ENCODE data around the gene WFIKKN2. TPM values are rescaled to one million over a fixed set of nuclear protein-coding genes. Genes with fewer than 3 reads are reported as not detected.

The WFIKKN2 gene
- total RNA-seq, 1 donor, result under 0.01 TPM

DNA sequence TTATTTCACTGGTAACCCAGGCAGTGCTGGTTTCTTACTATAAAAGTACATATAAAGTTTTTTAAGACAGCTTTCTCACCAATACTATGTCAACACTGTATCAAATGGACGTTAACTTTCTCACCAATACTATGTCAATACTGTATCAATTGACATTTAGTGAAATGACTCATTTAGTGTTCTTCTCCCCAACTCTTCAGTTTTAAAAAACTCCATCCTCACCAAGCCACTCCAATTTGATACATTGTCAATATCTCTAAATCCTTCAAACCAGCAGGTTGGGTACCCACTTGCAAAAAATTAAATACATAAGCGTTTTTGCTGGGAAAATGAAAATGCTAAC is 25.9 kb downstream of the WFIKKN2 start:
- no peak for DNase-seq (ENCODE audit: low read depth)
- no peak overlapping the region for H3K4me3 ChIP-seq (ENCODE audit: low read depth, low read length)
- TF ChIP-seq CTCF (IDR thresholded peaks at IDR 0.05; ENCODE audit: insufficient read depth, low read depth, low read length), result no peak

DNA sequence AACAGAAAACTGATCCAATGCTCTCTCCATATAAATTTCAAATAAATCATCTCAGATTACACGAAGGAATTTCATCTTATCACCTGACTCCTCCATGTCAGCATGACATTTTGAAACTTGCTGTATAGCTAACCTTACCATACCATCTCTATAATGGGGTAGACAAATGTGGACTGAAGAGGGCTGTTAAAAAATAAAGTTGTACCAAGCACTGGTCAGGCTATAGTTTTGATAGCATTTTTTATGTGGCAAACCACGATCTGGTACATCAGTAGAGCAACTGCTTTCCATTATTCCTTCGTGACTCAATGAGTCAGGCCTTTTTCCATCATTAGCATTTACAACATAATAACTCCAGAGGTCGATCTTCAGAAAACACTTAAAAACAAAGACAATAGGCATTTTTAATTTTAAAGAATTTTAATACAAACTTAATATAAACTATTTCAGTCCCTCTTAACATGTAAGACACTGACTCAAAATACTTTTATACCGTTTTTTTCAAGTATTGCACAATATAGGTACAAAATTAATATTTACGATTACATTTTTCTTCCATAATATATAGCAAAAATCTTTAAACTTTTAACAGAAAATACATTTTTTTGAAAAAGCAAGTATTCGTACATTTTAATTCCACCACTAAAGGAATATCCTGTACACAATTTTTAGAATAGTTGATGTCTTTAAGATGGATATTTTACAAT is 26.6 kb downstream of the WFIKKN2 start:
- H3K4me3 ChIP-seq (ENCODE audit: low read depth, low read length), result no peak overlapping the region
- TF ChIP-seq CTCF (IDR thresholded peaks at IDR 0.05; ENCODE audit: insufficient read depth, low read depth, low read length), result no peak
- DNase-seq (ENCODE audit: low read depth), result no peak

DNA sequence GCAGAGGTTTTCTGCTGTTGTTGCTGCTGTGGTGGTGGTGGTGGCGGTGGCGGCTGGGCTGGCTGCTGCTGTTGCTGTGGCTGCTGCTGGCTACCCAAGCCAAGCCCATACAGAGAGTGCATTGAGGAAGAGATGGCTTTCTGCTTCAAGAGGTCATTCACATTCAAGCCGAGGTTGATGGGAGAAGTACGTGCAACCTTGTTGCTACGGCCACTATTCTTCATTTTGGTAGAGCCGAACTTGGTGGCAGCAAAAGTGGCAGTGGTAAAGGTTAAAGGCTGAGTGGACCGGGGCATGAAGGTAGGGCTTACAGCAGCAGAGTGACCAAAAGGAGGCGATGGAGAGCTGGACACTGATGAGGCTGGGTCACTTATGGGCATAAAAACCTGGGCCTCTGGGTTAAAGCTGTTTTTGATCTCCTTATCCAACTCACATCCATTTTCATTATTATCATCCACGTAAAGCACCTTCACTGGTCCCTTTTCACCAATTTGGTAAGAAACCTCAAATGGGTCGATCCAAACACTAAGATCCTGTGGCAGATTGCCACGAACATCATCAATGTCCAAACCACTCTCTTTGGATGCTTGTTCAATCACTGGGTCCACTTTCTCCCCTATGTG is 27.9 kb downstream of the WFIKKN2 start:
- peak; percentile 66 for TF ChIP-seq CTCF (IDR thresholded peaks at IDR 0.05; ENCODE audit: insufficient read depth, low read depth, low read length)
- H3K4me3 ChIP-seq (ENCODE audit: low read depth, low read length), result peak overlapping the region; percentile 94
- peak; percentile 44 for DNase-seq (ENCODE audit: low read depth)

DNA sequence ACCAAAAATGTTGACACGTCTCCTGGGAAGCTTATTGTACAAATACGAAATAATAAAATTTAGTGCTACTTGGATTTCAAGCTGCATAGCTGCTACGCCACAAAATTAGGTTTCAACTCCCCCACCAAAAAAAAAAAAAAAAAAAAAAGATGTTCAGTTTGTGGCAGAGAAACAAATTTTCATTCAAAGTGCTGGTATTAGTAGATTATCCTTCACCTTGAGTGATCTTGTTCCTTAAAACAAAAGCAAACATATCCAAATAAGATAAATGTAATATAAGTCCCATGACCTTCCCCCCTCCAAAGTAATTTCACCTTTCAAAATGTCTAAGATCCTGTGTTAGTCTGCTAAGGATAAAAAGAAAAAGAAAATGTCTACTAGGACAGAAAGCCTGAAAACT is 28.5 kb downstream of the WFIKKN2 start:
- DNase-seq (ENCODE audit: low read depth), result no peak
- H3K4me3 ChIP-seq (ENCODE audit: low read depth, low read length), result peak overlapping the region; percentile 94
- TF ChIP-seq CTCF (IDR thresholded peaks at IDR 0.05; ENCODE audit: insufficient read depth, low read depth, low read length), result no peak

DNA sequence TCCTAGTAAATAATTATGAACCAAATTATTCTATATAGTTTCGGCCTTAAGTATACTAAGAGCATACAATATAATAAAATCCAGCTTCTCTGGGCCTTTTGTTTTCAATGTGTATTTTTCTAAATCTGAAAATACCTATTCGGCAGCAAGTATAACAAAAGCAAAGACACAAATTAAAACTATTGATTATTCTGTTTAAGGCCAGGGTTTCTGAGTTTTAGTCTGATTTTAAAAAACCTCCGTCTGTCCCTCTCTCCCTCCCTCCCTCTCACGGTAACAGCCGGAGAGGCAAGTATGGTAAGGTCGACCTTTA is 29.3 kb downstream of the WFIKKN2 start:
- no peak for DNase-seq (ENCODE audit: low read depth)
- H3K4me3 ChIP-seq (ENCODE audit: low read depth, low read length), result peak overlapping the region; percentile 94
- no peak for TF ChIP-seq CTCF (IDR thresholded peaks at IDR 0.05; ENCODE audit: insufficient read depth, low read depth, low read length)

DNA sequence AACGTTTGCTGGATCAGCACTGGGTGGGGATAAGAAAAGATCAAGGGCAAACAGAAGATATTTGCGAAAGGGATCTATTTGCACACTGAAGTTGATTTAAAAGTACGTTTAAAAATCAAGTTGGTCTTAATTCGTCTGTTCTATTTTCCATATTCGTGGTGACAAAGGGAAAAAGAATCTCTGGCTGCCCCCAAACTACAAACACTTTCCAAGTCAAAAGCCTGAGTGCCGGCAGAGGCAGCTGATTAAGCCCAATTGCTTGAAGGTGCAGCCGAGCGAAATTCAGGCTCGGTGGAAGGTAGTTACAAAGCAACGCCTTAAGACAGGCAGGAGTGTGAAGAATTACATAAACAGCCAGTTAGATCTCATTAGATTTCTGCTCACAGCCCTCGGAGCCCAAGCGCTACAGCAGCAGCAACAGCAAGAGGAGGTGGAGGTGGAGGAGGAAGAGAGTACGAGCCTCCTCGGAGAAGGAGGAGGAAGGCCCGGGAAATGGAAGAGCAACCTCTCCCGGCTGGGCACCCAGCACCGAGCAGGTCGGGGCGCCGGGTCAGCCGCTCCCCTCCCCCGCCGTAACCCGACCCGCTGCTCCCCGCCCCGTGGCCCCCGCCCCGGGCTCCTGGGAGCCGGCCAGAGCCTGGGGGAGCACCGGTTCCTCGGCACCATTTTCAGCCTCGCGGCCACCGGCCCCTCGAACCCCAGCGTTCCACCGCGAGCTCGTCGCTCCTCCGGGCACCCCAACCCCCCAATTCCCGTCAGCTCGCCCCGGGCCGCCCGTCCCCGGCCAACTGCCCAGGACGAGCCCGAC is 29.9 kb downstream of the WFIKKN2 start:
- DNase-seq (ENCODE audit: low read depth), result peak; percentile 57
- peak overlapping the region; percentile 94 for H3K4me3 ChIP-seq (ENCODE audit: low read depth, low read length)
- TF ChIP-seq CTCF (IDR thresholded peaks at IDR 0.05; ENCODE audit: insufficient read depth, low read depth, low read length), result no peak
